GM12878 (cell line): ENCODE measurements around the gene CAV2. TPM values are rescaled to one million over a fixed set of nuclear protein-coding genes. Genes with fewer than 3 reads are reported as not detected.

Experiments
- BACH1 ChIP-seq: fragments of 450-650 bp; IDR thresholded peaks from 2 replicates; pipeline ENCODE4 v1.6.1; 2017; ENCODE audit warnings: mild to moderate bottlenecking, borderline replicate concordance
- EP300 ChIP-seq, 2 experiments: fragments of 150-350 bp in 1 of 2; IDR thresholded peaks; 2 replicates each; pipeline ENCODE4 v1.6.1; 2011 to 2012; ENCODE audit warnings: low read depth in 2 of 2, low read length in 2 of 2, borderline replicate concordance in 1 of 2, improper control_type of control experiment in 1 of 2, inconsistent platforms in 1 of 2; ENCODE audit not compliant: control insufficient read depth in 1 of 2
- polyA plus RNA-seq, 11 experiments: library from polyadenylated mRNA; depleted of rRNA in 4 of 11; unstranded in 6 of 11; stranded (reverse) in 5 of 11; fragments of >200 nt; fragmentation: Nextera tagmentation in 4 of 11; fragmentation: Illumina TruSeq in 1 of 11; extraction: Ambion mirVana in 4 of 11; extraction: Trizol in 1 of 11; gene quantifications; 1 replicate in 1 of 11; 2 replicates in 10 of 11; pipeline versions ENCODE4 v1.2.1 to v1.2.3, GENCODE V29; 2011 to 2016; ENCODE audit warnings: inconsistent platforms in 2 of 11, missing spikeins in 2 of 11, low read depth in 1 of 11
- total RNA-seq, 4 experiments: library from RNA; depleted of rRNA in 3 of 4; stranded (reverse); fragments of >200 nt in 3 of 4; fragmentation: Illumina TruSeq in 1 of 4; extraction: Trizol in 1 of 4; gene quantifications; 2 replicates each; pipeline versions ENCODE4 v1.2.1 to v1.2.3, GENCODE V29; 2013 to 2021
- TF ChIP-seq, protein P1 (sequence below): IDR thresholded peaks from 2 replicates; pipeline ENCODE4 v1.6.1; 2012; ENCODE audit warnings: mild to moderate bottlenecking, low read depth, low read length
- TF ChIP-seq, protein P2 (sequence below): fragments of 450-650 bp; IDR thresholded peaks from 2 replicates; pipeline ENCODE4 v1.6.1; 2018; ENCODE audit warnings: mild to moderate bottlenecking, low read depth, moderate library complexity; ENCODE audit not compliant: partially characterized antibody
- TF ChIP-seq, protein P3 (sequence below): IDR thresholded peaks from 2 replicates; pipeline ENCODE4 v1.6.1; 2012; ENCODE audit warnings: low read length, inconsistent platforms
- TF ChIP-seq, protein P4 (sequence below): fragments of 450-650 bp; IDR thresholded peaks from 2 replicates; pipeline ENCODE4 v1.6.1; 2016; ENCODE audit warnings: mild to moderate bottlenecking

Gene CAV2
- total and polyA plus RNA-seq, 10 of the 15 experiments (the other 5 are each of a cell fraction or from before 2014, with no cell fraction given): 0.77 to 11.4 (median 2.5) TPM

DNA sequence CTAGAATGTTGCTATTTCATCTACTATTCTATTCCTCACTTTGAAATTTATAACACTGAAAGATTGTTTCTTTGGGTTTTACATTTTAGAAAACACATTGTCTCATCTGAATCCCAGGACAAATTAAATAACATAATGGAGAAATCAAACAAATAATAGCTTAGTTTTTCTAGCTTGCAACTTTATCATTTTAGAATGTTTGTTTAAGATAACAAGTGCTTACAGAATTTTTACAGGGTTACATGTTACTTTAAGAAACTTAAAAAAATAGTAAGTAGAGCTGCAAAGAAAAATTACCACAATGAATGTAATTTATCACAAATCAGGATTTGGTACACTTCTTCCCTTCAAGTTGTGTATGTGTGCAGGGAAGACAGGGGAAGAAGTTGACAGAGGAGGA lies 11.3 kb downstream of the CAV2 start (continued):
- TF ChIP-seq, protein P1, sequence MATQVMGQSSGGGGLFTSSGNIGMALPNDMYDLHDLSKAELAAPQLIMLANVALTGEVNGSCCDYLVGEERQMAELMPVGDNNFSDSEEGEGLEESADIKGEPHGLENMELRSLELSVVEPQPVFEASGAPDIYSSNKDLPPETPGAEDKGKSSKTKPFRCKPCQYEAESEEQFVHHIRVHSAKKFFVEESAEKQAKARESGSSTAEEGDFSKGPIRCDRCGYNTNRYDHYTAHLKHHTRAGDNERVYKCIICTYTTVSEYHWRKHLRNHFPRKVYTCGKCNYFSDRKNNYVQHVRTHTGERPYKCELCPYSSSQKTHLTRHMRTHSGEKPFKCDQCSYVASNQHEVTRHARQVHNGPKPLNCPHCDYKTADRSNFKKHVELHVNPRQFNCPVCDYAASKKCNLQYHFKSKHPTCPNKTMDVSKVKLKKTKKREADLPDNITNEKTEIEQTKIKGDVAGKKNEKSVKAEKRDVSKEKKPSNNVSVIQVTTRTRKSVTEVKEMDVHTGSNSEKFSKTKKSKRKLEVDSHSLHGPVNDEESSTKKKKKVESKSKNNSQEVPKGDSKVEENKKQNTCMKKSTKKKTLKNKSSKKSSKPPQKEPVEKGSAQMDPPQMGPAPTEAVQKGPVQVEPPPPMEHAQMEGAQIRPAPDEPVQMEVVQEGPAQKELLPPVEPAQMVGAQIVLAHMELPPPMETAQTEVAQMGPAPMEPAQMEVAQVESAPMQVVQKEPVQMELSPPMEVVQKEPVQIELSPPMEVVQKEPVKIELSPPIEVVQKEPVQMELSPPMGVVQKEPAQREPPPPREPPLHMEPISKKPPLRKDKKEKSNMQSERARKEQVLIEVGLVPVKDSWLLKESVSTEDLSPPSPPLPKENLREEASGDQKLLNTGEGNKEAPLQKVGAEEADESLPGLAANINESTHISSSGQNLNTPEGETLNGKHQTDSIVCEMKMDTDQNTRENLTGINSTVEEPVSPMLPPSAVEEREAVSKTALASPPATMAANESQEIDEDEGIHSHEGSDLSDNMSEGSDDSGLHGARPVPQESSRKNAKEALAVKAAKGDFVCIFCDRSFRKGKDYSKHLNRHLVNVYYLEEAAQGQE: no peak
- TF ChIP-seq EP300 (IDR thresholded peaks at IDR 0.05; ENCODE audit: borderline replicate concordance in 1 of 2, control insufficient read depth in 1 of 2, low read depth in 2 of 2, low read length in 2 of 2) (no peak), BACH1 (no peak)
- TF ChIP-seq, protein P2, sequence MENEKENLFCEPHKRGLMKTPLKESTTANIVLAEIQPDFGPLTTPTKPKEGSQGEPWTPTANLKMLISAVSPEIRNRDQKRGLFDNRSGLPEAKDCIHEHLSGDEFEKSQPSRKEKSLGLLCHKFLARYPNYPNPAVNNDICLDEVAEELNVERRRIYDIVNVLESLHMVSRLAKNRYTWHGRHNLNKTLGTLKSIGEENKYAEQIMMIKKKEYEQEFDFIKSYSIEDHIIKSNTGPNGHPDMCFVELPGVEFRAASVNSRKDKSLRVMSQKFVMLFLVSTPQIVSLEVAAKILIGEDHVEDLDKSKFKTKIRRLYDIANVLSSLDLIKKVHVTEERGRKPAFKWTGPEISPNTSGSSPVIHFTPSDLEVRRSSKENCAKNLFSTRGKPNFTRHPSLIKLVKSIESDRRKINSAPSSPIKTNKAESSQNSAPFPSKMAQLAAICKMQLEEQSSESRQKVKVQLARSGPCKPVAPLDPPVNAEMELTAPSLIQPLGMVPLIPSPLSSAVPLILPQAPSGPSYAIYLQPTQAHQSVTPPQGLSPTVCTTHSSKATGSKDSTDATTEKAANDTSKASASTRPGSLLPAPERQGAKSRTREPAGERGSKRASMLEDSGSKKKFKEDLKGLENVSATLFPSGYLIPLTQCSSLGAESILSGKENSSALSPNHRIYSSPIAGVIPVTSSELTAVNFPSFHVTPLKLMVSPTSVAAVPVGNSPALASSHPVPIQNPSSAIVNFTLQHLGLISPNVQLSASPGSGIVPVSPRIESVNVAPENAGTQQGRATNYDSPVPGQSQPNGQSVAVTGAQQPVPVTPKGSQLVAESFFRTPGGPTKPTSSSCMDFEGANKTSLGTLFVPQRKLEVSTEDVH: no peak
- TF ChIP-seq, protein P3, sequence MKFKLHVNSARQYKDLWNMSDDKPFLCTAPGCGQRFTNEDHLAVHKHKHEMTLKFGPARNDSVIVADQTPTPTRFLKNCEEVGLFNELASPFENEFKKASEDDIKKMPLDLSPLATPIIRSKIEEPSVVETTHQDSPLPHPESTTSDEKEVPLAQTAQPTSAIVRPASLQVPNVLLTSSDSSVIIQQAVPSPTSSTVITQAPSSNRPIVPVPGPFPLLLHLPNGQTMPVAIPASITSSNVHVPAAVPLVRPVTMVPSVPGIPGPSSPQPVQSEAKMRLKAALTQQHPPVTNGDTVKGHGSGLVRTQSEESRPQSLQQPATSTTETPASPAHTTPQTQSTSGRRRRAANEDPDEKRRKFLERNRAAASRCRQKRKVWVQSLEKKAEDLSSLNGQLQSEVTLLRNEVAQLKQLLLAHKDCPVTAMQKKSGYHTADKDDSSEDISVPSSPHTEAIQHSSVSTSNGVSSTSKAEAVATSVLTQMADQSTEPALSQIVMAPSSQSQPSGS: no peak
- TF ChIP-seq, protein P4, sequence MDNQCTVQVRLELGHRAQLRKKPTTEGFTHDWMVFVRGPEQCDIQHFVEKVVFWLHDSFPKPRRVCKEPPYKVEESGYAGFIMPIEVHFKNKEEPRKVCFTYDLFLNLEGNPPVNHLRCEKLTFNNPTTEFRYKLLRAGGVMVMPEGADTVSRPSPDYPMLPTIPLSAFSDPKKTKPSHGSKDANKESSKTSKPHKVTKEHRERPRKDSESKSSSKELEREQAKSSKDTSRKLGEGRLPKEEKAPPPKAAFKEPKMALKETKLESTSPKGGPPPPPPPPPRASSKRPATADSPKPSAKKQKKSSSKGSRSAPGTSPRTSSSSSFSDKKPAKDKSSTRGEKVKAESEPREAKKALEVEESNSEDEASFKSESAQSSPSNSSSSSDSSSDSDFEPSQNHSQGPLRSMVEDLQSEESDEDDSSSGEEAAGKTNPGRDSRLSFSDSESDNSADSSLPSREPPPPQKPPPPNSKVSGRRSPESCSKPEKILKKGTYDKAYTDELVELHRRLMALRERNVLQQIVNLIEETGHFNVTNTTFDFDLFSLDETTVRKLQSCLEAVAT: no peak
